GM21723 (cell line): ENCODE results near the gene RPL32.
"Not testable (repeated sequence)": the region's sequence is repeated elsewhere in the genome, so short reads cannot be mapped to it uniquely, and the experiment has no call there.

Experiments used
- ATAC-seq: cut with Tn5 transposase; IDR thresholded peaks from one replicate; pipeline ENCODE4 v1.9.1; 2021; ENCODE audit warnings: mild to moderate bottlenecking, moderate library complexity; ENCODE audit not compliant: unreplicated experiment

The RPL32 gene

DNA sequence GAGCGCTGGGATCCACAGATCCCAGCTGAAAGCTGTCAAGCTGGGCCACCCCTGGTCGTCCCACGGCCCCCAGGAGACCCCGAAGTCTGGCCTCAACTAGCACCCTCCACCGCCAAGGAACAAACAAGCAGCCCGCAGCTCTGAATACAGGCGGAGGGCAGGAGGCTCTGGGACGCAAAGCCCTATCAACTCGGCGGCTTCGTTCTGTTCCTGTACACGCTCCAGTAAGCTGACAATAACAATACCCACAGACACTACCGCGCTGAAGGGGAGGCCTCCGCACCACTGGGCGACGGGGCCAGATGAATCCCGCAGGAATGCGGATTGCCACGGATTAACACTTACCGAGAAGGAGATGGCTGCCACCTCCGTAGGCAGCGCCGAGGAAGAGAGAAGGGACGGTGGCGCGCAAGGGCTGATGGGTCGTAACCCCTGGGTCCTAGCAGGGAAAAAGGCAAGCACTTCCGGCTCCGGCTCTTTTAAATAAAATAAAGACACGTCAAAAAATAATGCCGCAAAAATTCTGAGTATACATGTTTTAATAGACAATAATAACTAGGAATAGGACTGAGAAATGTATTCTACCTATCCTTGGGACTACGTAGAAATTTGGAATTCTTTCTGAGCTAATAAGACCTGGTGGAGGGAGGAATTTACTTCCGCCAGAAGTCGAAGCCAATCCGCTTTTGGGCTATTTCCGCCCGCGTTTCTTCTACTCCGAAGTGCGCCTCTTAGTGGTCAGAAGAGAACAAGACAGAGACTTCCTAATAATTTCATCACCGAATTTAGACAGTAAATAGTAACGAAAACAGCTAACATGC, at the start of gene RPL32:
Gene RPL32 (minus strand): TSS at position 417 of the 821 bp plus-strand sequence. CDS start 1,328 bp downstream, outside the sequence.
- ATAC-seq: peak; percentile 81

DNA sequence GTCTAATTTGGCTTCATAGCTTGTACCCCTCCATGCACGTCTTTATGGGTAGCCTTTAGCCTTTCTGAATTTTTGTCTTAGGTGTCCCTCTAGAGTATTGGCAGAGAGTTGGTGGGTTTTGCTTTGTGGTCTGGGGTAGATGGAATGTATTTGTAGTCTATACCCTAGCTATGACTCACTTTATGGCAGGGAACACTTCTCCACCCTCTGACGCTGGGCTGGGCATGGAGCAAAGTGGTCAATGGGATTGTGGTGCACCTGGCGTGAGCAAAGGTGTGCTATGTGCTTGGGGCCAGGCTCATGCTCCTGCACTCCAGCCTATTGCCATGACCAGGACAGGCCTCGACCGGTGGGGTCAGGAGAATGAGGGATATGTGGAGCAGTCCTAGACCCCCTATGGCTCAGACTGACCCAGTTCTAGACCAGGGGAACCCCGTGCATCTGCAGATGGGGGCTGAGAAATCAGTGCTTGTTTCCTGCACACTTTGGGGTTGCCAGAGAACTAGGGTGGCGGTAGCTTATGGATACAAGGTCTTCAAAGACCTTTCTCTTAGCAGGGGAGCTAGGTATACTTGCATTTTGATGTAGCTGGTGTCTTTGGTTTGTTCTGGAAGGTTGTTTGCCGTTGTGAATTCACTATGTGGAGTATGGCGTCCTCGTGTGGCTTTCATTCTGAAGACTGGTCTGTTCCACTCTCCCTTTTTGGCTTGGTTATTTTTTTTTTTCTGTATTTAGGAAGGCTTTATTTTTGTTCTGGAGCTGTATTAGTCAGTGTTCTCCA, 49.4 kb upstream of the RPL32 start:
- no peak for ATAC-seq

DNA sequence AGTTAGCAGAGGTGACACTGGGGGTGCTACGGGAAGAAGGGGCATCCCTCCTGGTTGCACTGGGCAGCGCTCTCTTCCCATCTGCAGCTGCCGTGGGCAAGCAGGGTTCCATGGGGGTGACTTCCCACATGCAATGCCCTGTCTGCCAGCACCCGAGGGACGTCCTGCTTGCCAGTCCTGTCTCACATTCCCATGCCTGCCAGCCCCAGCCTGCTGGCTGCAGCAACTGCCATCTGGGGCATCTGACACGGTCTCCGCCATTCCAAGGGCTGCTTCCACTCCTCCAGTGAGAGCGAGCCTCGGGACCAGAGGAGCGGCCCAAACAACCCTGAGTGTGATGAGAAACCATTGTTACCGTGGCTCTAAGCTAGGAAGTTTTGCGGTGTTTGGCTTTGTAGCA, 45.4 kb upstream of the RPL32 start:
- no peak for ATAC-seq

DNA sequence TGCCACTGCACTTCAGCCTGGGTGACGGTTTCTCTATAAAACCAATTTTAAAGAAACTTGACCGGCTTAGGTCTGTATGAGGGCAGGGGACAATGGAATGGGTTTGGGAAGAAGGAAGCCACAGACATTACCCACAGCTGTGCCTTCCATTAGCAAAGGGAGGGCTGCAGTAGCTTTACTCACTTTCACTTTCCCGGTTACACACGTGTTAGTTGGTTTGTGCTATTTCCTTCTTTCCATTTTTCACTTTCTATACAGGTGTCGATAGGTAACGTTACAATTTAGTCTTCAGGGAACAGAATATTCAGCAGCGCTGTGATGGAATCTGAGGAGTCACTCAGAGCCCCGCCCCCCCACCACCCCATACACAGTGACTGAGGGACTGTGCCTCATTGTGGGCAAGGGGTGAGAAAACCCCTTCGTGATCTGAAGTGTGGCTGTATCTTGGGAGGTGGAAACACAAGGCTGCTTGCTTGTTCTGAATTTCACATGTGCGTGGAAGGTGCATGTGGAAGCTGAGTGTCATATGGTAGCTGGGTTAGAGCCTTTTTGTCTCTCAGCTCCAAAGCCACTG, 44.8 kb upstream of the RPL32 start:
- peak; percentile 59 for ATAC-seq

DNA sequence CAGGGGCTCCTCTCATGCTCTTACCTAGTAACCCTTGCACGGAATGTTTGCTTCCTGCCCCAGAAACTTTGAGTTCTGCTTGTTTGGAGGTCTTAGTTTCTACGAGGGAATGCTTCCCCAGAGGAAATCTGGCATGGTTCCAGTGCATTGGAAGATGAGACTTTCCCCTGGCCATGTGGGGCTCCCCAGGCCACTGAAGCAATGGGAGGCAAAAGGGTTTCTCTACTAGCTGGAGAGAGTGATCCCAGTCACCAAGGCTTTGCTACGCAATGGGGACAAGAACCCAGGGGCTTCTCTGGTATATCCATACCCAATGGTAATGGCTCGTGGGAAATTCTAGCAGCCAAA, 44.2 kb upstream of the RPL32 start:
- ATAC-seq: no peak

DNA sequence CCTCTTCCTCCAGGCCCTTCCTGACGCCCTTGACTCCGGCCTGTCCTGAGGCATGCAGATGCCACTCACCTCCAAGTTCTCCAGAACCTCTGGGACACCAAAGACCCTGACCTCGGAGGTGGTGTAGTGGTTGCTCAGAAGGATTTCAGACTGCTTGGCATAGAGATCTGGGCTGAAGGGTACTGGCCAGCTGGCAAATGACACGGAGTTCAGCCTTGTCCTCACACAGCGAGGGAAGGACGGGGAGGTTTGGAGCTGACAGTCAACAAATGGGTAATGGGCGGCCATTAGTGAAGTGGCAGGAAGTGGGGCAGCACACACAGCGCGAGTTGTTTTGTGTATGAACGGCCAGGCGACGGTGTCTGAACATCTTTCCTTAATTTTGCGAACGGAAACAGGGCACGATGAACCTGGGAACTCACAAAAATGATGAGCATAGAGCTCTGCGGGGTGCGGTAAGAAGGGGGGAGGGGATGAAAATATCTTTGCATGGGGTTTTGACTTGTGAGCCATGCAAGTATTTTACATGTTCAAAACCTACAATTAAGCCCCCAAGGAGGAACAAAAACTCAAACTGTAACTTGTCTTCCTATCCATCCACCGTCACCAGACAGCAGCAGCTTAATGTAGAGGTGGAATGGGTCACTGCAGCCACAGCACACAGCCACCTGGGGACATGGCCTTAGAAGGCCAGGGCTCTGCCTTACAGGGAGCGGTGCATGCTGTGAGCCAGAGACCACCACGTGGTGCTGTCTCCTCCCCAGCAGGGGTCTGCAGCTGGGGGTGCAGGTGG, 43.6 kb upstream of the RPL32 start:
- no peak for ATAC-seq

DNA sequence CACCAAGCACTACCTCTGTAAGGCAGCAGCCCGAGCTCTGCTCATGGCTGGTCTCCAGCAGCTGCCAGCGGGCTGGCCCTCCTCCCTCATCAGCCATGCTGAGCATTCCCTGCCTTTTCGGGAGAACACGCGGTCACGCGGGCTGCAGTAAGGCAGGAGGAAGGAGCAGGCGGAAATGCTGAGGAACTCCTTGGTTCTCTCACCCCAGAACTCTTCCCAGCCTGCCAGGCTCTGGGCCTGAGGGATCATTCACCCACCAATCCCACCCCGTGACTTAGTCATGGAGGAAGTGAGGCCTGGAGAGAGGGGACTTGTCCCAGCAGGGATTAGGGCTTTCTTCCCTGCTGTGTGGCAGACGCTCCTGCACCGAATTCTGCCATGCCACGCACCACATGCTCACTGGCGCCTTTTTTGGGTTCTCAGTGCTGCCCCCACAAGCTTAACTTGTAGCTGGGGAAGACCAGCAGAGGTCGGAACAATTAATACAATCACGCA, 42.9 kb upstream of the RPL32 start:
- no peak for ATAC-seq

DNA sequence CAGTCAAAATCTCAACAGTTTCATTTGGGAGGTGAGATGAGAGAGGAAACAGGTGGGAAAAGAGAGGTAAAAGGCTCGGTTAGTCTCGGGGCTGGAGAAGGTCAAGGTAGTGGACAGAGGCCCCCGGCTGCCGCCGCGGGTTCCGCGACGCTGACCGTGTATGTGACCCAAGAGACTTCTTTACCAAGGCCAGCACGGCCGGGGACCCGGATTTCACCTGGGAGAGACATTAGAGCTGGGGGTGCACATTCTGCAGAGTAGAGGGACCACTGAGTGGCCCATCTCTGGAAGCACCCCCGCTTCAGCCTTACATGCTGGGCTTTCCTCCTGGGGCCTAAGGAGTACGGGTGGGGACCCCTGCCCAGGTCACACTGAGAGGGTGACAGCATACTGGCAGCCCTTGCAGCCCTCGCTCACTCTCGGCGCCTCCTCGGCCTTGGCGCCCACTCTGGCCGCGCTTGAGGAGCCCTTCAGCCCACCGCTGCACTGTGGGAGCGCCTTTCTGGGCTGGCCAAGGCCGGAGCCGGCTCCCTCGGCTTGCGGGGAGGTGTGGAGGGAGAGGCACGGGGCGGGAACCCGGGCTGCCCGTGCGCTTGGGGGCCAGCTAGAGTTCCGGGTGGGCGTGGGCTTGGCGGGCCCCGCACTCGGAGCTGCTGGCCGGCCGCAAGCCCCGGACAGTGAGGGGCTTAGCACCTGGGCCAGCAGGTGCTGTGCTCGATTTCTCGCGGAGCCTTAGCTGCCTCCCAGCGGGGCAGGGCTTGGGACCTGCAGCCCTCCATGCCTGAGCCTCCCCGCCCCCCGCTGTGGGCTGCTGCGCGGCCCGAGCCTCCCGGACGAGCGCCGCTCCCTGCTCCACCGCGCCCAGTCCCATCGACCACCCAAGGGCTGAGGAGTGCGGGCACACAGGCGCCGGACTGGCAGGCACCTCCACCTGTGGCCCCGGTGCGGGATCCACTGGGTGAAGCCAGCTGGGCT, 41.3 kb upstream of the RPL32 start:
- ATAC-seq: no peak

DNA sequence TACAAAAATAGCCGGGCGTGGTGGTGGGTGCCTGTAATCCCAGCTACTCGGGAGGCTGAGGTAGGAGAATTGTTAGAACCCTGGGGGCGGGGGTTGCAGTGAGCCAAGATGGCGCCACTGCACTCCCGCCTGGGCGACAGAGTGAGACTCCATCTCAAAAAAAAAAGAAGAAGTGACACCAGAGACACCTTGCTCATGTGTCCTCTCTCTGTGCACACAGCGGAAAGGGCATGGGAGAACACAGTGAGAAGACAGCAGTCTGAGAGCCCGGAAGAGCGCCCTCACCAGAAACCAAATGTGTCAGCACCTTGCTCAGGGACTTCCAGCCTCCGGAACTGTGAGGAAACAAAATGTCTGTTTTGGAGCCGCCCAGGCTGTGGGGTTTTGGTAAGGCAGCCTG, 40.5 kb upstream of the RPL32 start:
- ATAC-seq: peak; percentile 48

DNA sequence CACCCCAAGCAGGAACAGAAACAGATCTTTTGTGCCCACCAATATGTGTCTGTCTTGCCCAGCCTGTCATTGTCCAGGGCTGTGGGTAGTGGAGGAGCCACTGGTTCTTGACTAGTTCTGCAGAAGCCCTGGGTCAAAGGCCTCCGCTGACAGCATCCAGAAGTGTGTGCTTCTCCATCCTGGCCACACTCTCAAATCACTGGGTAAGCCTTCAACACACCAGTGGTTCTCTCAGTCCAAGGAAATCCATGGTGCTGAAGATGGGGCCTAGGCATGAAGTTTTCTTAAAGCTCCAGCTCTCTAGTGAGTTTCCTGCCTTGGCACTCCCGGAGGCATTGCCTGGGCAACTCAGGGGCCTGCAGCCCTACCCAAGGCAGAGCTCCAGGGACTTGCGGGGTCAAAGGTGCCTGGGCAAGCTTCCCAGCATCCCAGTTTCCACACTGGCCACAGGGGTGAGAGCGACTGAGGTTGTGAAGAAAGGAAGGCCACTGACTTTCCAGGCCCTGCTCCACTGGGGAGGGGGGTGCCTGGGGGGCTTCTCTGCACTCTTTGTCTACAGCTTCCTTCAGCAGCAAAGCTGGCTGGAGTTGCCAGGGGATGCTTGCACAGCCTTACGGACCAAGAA, 37.9 kb upstream of the RPL32 start:
- ATAC-seq: no peak

DNA sequence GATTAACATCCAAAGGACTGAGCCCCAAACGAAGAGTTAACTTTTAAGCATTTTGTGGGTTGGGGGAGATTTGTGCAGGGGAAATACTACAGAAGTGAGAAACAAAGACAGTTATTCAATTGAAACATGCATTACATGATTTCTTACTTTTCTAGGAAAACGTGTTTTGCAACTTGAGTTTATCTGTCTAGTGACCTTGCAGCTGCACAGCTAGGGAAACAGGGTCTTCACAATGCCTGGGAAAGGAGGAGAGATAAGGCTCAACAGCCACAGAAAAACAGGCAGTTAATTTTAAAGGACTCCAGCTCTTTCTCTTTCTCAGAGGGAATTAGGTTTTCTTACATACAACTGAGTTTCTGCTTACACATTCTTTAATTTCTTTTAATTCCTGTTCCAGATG, 37.4 kb upstream of the RPL32 start:
- not testable (repeated sequence) for ATAC-seq

DNA sequence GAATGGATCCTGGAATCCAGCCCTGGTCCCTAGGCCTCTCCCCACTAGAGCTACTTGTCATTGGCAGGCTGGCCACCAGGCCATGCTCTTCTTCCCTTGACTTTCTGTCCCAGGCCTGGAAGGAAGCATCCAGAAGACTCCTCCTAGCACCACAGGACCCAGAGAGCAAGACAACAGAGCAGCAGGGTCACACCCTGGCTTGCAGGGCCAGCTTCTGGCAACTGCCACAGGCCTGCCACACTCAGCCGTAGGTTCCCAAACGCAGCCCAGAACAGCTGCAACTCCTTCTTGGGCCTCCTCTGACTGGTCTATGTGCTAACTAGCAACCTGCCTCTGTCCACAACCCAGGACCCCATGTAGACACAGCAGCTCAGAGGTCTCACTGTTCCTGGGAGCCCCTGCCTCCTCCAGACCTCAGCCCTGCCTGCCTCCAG, 36.8 kb upstream of the RPL32 start:
- ATAC-seq: no peak

DNA sequence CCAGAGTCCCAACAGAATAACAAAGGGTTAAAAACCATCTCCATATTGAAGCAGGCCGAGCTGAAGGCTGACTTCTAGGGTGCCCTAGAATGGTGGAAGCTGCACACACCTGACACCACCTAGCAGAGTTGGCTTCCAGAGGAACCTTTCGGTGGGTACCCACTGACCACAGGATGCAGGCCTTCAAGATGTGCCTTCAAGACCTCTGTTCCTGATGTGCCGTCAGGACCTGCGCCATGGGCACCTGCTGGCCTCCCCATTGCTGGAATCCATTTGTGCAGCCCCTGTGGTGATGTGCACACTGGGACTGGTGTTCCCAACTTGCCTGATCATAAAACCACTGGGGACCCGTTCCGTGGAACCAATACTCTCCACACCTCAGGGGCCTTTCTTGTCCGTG, 35.7 kb upstream of the RPL32 start:
- ATAC-seq: no peak

DNA sequence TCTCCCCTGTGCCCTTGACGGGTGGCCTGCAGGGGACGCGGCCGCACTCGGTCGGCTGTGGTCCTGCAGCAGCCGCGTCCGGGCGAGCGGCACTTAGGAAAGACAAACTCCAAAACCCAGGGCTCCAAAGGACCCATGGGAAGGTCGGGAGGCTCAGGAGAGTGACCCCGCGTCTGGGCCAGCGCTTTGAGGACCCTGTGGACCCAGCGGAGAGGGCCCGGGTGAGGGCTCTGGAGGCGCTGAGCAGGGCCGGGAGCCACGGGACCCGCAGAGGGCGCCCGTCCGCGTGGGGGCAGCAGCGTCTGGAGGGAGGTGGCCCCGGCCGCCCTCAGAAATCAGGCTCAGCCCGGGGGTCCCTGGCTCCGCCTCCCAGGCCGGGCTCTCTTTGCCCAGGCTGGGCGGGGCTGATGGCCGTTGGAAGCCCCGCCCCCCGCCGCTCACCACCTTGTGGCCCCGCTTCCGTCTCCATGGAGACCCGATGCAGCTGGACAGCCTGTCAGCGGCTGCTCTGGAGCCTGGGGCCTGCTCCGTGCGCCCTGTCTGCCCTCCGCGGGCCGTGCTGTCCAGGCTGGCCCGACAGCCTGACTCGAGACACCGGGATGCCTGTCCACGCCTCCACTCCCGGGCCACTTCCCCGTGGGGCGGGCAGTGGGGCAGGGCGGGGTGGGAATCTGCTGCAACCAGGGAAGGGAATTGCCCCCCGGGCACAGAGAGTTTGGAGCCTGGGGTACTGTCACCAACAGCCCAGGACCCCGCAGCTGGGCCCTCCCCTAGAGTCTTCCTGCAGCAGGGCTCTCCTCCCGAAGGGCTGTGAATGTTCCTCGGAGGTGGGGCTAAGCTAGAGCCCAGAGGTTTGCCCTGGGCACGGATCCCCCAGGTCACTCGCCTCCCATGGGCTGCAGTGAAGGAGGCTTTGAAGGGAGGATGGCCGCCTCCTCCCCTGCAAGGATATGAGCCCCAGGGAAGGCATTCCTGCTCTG, 34.8 kb upstream of the RPL32 start:
- peak; percentile 52 for ATAC-seq

DNA sequence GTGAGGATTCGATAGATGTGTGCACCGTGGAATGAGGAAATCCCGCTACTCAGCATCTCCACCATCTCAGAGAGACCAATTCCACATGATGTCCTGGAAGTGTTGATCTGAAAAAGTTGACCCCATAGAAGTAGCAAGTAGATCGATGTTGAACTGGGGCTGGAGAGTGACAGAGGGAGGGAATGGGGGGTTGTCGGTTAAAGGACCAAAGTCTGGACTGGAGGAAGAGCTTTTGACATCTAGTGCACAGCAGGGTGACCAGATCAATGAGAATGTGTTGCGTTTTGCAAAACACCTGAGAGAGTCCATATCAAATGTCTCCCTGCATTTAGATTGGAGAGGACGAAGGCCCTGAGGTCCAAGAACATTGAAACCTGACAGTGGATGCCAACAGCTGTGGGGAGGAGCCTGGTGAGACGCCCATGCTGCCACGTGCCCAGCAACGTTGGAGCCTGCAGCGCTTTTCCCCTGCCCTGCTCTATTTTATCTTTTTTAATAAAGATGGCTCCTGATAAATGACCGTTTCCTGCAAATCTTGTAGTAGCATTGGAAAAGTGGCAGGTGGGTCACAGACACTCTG, 30.1 kb upstream of the RPL32 start:
- ATAC-seq: no peak

DNA sequence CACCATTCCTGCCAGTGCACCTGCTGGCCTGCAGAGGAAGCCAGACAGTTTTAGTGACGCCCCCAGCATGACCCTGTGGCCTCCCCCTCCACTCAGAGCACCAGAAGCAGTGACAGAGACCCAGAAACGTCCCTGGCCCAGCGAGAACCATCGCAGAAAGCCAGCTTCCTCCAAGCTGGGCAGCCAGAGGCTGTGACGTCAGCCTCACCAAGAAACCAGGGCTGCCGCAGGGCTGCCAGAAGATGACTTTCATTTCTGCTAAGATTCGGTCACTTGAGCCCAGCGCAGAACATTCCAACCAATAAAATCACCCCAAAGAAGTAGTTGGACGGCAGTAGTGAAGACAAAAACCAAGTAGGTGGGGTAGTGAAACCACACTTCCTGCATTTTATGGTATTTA, 29.6 kb upstream of the RPL32 start:
- ATAC-seq: no peak

DNA sequence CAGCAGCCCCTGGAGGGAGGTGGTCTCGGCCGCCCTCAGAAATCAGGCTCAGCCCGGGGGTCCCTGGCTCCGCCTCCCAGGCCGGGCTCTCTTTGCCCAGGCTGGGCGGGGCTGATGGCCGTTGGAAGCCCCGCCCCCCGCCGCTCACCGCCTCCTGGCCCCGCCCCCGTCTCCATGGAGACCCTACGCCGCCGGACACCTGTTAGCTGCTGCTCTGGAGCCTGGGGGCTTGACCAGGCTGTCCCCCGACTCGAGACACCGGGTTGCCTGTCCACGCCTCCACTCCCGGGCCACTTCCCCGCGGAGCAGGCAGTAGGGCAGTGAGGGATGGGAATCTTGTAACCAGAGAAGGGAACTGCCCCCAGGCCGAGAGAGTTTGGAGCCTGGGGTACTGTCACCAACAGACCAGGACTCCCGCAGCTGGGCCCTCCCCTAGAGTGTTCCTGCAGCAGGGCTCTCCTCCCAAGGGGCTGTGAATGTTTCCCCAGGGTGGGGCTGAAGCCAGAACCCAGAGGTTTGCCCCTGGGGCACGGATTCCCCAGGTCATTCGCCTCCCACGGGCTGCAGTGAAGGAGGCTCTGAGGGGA, 27.8 kb upstream of the RPL32 start:
- peak; percentile 60 for ATAC-seq
